ENCODE measurements around the gene DENND4C.
"Not testable (repeated sequence)": the region's sequence is repeated elsewhere in the genome, so short reads cannot be mapped to it uniquely, and the experiment has no call there.

The DENND4C gene

GRCh38 chr9:19410195-19410503 lies 179.7 kb downstream of the DENND4C start:
- no peak for DNase-seq (ENCODE audit: low read depth, low spot score)

GRCh38 chr9:19410594-19410993 lies 180.1 kb downstream of the DENND4C start:
- no peak for DNase-seq (ENCODE audit: low read depth, low spot score)

GRCh38 chr9:19411316-19411715 lies 180.8 kb downstream of the DENND4C start:
- DNase-seq (ENCODE audit: low read depth, low spot score), result no peak

- DNase-seq (ENCODE audit: low read depth, low spot score), result not testable (repeated sequence)
Measured at GRCh38 chr9:19413456-19413855, 183.0 kb downstream of the DENND4C start.

- no peak for DNase-seq (ENCODE audit: low read depth, low spot score)
Measured at GRCh38 chr9:19416143-19416542, 185.7 kb downstream of the DENND4C start.

GRCh38 chr9:19420877-19421276 lies 190.4 kb downstream of the DENND4C start:
- no peak for DNase-seq (ENCODE audit: low read depth, low spot score)
